Measurements from ENCODE around the gene SLC16A5. TPM values are rescaled to one million over a fixed set of nuclear protein-coding genes. Genes with fewer than 3 reads are reported as not detected.
A peak's percentile ranks its signal among the peaks of the same experiment; 100 is the strongest.

SLC16A5 gene
- total RNA-seq, 1 experiment from 2014 or later = 17.1 TPM

DNA sequence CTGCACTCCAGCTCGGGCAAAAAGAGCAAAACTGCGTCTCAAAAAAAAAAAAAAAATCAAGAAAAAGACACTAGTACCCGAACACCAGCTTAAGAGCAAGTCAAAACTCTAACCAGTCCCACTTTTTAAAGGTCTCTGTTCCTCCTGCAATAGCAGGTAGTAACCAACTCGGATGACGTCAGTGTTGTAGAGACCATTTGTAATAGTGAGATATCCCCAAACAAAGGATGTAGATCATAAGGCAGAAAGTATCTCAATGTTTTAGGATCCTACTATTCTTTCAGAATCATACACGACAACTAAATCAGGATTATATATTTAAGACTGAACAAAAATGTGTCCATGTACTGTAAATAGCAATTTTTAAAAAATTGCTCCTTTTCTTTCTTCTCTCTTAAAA lies 64.2 kb downstream of the SLC16A5 start:
- Histone ChIP-seq H2AFZ (ENCODE audit: low read length) (no peak overlapping the region), H3K23ac (ENCODE audit: insufficient read length, low read depth, low read length) (no peak overlapping the region), H3T11ph (ENCODE audit: low read length) (no peak overlapping the region), H3K79me1 (ENCODE audit: insufficient read depth, low read depth, low read length, poor library complexity, severe bottlenecking) (peaks cover 8% of the 10 kb centered on the region), H2BK120ac (ENCODE audit: low read depth, low read length, poor library complexity, severe bottlenecking) (no peak overlapping the region), H2AK5ac (ENCODE audit: insufficient read length, low read length) (no peak overlapping the region), H3K4me2 (ENCODE audit: insufficient read depth, insufficient read length, low read length) (peak overlapping the region; percentile 95), H2BK12ac (ENCODE audit: insufficient read length, low read depth, low read length) (no peak overlapping the region), H3K9ac (ENCODE audit: extremely low read depth, insufficient read length, low read length) (peak overlapping the region; percentile 90), H3K18ac (ENCODE audit: insufficient read length, low read depth, low read length) (no peak overlapping the region), H3K14ac (ENCODE audit: insufficient read depth, low read length) (no peak overlapping the region), H4K20me1 (ENCODE audit: control insufficient read depth, insufficient read depth, insufficient read length) (no peaks in the 10 kb centered on the region), H2BK15ac (ENCODE audit: low read depth, low read length) (no peak overlapping the region), H4K91ac (ENCODE audit: insufficient read length, low read depth, low read length) (no peak overlapping the region), H3K27ac (ENCODE audit: insufficient read length, low read depth, low read length) (no peak overlapping the region), H3K4me1 (ENCODE audit: insufficient read depth, low read length) (no peaks in the 10 kb centered on the region; the same call in 1 of the 2 replicates), H4K5ac (ENCODE audit: insufficient read length, low read depth, low read length) (no peak overlapping the region), H3K56ac (ENCODE audit: insufficient read length, low read depth, low read length) (no peak overlapping the region), H2BK5ac (ENCODE audit: insufficient read length, low read length) (no peak overlapping the region), H3K9me3 (ENCODE audit: control insufficient read depth, low read depth, low read length) (no peaks in the 10 kb centered on the region), H3K27me3 (ENCODE audit: insufficient read depth, low read length) (no peaks in the 10 kb centered on the region), H4K8ac (replicated peaks; ENCODE audit: insufficient read length, low read depth, low read length) (no peak overlapping the region), H3K79me2 (ENCODE audit: insufficient read depth, low read length) (peaks cover 38% of the 10 kb centered on the region), H3K4ac (ENCODE audit: low read depth, low read length) (no peak overlapping the region), H2BK20ac (ENCODE audit: low read depth, low read length, poor library complexity, severe bottlenecking) (no peak overlapping the region), H3K23me2 (ENCODE audit: insufficient read length, low read depth, low read length, poor library complexity, severe bottlenecking) (peaks cover 8% of the 10 kb centered on the region)
- peak overlapping the region; percentile 94 to 99 for H3K4me3 Mint-ChIP-seq
- TF ChIP-seq, protein P1, sequence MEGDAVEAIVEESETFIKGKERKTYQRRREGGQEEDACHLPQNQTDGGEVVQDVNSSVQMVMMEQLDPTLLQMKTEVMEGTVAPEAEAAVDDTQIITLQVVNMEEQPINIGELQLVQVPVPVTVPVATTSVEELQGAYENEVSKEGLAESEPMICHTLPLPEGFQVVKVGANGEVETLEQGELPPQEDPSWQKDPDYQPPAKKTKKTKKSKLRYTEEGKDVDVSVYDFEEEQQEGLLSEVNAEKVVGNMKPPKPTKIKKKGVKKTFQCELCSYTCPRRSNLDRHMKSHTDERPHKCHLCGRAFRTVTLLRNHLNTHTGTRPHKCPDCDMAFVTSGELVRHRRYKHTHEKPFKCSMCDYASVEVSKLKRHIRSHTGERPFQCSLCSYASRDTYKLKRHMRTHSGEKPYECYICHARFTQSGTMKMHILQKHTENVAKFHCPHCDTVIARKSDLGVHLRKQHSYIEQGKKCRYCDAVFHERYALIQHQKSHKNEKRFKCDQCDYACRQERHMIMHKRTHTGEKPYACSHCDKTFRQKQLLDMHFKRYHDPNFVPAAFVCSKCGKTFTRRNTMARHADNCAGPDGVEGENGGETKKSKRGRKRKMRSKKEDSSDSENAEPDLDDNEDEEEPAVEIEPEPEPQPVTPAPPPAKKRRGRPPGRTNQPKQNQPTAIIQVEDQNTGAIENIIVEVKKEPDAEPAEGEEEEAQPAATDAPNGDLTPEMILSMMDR (conservative IDR thresholded peaks at IDR 0.05) = no peak
- WGBS (ENCODE audit: extremely low coverage, insufficient read length, low lambda C conversion rate) = no CpG with 5 or more reads among the region's 6 CpGs
- H3K27me3 Mint-ChIP-seq (ENCODE audit: low read depth) = peaks cover 2% of the 10 kb centered on the region; the same call in 1 of the 2 replicates
- DNase-seq = no peak
- H3K9me3 Mint-ChIP-seq = peaks cover 0 to 7% of the 10 kb centered on the region in 2 experiments; a peak in 2 of 5 replicates
- peaks cover 34 to 47% (median 36%) of the 10 kb centered on the region in 3 experiments for H3K36me3 Mint-ChIP-seq (ENCODE audit: insufficient read depth in 1 of 3, low read depth in 3 of 3)
- H3K4me1 Mint-ChIP-seq = peaks cover 27 to 44% of the 10 kb centered on the region in 2 experiments
- peak overlapping the region in 2 of 3 experiments; percentile 85 to 86; a peak in 3 of 7 replicates for H3K27ac Mint-ChIP-seq
